ENCODE measurements around the gene RTN4RL1.

Gene RTN4RL1

DNA sequence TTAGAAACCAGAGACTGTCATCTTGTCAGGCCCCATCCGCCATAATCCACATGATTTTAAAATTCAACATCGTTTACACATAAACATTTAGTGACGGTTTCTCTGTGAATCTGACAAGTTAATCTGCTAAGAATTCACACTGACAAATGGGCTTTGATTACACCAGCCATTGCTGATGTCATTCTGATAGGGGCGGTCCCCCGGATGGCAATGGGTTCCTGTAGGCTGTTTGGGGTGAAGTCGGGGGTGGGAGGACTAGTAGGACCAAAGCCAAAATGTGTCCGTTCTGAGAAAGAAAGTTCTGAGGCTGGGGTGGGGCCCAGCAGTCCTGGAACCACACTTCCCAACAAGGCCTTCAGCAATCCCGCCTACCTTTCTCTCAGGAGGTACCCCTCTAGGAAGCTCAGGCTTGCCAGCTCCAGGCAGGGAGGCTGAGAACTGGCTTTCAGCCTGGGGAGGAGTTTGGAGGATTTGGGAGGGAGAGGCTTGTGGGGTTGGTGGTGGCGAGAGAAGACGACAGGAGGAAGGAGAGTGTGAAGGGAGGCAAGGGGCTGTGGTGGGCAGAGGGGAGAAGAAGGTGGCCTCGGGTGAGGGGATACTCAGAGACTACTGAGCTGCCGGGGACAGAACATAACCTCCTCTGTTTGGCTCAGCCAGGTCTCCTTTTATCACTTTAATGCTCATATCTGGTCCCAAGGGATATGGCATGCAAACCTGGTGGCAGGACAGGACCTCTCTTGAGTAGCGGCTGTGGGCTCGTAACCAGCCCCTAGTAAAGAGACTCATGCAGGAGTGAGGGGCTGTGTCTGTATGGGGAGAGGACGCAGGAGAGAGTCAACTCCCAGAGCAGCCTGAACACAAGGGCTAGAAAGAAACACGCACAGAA, 38.4 kb upstream of the RTN4RL1 start:
- FAIRE-seq: no peak
- no peak for DNase-seq (ENCODE audit: insufficient read length, low spot score)
- TF ChIP-seq POLR2A (IDR thresholded peaks at IDR 0.05; ENCODE audit: low read depth, low read length): no peak

DNA sequence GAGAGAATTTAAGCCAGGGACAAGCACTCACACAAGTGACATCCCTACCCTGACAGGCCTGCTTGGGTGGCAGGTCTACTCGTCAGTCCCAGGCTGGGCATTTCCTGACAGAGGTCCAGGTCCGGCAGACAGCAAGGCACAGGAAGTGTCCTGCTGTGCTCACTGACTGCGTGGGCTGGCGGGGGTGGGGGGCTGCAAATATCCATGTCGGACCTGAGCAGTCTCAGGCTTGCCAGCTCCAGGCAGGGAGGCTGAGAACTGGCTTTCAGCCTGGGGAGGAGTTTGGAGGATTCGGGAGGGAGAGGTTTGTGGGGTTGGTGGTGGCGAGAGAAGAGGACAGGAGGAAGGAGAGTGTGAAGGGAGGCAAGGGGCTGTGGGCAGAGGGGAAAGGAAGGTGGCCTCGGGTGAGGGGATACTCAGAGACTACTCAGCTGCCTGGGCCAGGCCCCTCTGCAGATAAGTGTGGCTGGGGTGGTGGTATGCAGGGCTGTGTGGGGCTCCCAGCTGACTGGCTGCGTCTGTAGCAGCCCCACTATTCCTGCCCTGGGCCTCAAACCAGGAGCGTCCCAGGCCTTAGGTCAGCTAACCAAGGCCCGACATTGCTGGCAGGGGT, 37.5 kb upstream of the RTN4RL1 start:
- FAIRE-seq (no peak), DNase-seq (ENCODE audit: insufficient read length, low spot score) (no peak)
- TF ChIP-seq POLR2A (IDR thresholded peaks at IDR 0.05; ENCODE audit: low read depth, low read length): no peak

DNA sequence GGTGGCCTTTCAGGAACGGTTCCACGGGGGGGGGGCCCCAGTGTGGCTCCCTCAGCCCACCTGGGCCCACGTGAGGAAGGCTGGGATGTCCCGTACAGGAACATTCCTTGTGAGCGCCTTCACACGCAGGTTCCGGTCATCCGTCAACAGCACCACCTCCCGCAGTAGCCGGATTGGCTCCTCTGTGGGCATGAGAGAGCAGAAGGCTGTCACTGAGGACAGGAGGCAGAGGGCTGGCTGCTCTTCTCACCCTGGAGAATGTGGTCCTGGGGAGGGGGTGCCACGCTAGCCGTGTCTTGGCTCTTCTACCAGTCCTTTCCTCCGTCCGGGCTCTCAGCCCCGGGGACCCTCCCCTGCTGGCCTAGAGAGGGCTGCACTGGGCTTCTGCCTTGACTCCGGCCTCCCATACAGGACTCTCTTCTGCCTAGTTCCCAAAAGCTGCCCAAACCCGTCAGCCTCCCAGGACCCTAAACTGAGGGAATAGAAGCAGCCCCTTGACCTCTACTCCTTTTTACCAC, 36.4 kb upstream of the RTN4RL1 start:
- DNase-seq (ENCODE audit: insufficient read length, low spot score) (no peak), FAIRE-seq (no peak)
- no peak for TF ChIP-seq POLR2A (IDR thresholded peaks at IDR 0.05; ENCODE audit: low read depth, low read length)

DNA sequence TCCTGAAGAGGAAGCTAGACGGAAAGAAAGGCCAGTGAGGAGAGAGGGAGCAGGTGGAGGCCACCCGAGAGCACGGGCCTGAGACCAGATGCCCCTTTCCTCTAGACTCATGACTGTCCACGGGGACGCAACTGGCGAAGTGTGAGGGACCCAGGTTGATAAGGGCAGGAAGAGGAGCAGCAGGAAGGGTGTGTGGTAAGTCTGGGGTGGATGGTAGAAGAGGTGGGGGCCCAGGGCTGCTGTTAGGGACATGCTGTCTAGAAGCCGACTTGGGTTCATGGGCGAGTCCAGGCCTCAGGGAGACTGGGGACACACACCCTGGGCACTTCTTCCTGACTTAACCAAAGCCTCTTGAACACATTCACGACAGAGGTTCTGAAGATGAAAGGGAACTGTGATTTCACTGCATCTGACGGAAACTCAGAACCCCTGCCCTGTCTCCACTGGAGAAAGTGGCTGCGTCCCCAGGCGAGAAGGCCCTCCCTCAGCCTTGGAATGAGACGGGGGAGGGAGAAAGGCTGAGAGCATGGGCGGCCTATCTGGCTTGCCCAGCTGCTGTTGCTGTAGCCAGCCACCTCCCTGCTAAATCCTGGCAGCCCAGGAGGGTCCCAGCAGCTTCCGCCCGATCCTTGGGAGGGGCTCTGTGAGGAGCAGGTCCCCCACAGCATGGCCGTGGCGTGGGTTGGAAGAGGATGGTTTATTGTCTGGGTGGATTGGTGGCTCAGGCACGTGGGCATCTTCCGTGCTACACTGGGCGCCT, 35.7 kb upstream of the RTN4RL1 start:
- DNase-seq (ENCODE audit: insufficient read length, low spot score) (no peak), FAIRE-seq (no peak)
- TF ChIP-seq POLR2A (IDR thresholded peaks at IDR 0.05; ENCODE audit: low read depth, low read length): no peak

DNA sequence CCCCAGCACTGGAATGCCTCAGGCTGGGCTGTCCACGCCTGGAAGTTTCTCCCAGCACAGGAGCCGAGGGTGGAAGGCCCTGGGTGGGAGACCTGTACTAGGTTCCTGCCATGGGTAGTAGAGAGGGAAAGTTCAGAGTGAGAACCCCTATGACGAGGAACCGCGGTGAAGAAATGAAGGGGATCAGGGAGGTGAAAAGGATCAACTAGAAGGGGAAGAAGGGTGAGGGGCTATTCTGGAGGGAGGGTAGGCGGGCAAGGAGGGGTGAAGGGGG, 35.2 kb upstream of the RTN4RL1 start:
- TF ChIP-seq POLR2A (IDR thresholded peaks at IDR 0.05; ENCODE audit: low read depth, low read length): no peak
- FAIRE-seq (no peak), DNase-seq (ENCODE audit: insufficient read length, low spot score) (no peak)

DNA sequence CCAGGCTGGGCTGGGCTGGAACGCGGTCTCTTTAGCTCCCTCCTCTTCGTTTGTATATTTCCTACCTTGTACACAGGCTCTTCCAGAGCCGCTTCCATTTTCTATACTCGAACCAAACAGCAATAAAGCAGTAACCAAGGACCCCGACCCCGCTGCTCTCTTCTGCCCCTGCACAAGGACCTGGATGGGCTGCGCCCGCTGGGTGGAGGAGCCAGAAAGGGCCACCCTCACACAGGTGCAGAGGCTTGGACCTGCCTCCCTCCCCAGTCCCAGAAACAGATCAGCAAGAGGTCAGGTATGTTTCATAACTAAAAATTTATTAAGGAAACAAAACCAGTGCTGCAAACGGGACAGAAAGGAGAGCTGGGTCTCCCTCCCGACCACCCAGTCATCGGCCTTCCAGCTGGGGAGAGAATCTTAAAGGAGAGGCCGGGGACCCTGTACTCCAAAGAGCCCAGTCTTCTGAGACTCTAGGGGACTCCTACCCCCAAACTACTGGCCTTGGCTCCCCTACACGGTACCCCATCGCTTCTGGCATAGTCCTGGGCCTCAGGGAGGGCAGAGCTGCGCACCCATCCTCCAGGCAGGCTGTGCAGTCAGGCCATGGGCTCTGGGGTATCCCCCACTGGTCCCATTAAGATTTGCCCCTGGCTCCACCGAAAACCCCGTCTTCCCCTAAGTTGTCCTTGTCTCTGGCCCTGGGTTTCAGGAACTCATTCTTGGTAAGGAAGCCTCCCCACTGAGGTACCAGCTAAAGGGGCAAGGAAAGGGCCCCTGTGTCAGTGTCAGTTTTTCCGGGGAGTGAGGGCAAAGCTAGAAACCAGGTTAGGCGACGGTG, 34.6 kb upstream of the RTN4RL1 start:
- no peak for DNase-seq (ENCODE audit: insufficient read length, low spot score)
- TF ChIP-seq POLR2A (IDR thresholded peaks at IDR 0.05; ENCODE audit: low read depth, low read length): no peak
- FAIRE-seq: no peak

DNA sequence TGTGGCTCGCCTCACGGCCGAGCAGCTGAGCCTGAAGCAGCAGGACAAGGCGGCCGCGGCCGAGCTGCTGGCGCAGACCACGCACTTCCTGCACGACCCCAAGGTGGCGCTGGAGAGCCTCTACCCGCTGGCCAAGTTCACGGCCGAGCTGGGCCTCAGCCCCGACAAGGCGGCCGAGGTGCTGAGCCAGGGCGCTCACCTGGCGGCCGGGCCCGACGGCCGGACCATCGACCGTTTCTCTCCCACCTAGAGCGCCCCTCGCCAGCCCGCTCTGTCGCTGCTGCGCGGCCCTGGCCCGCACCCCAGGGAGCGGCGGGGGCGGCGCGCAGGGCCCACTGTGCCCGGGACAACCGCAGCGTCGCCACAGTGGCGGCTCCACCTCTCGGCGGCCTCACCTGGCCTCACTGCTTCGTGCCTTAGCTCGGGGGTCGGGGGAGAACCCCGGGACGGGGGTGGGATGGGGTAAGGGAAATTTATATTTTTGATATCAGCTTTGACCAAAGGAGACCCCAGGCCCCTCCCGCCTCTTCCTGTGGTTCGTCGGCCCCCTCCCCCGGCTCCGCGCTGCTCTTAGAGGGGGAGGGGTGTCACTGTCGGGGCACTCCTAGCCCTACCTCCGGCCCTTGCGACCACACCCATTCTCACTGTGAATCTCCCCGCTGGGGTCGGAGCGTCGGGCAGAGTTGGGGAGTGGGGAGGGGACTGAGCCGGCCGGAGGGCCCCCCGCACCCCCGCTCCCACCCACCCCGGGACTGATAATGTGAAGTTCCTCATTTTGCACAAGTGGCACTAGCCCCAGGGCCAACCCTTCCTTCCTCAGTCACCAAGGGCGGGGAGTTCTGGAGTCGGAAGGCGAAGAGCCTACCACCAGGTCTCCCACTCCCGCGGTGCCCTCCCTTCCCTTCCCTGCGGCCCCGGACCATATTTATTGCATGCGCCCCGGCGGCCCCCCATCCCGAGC, 33.7 kb upstream of the RTN4RL1 start:
- FAIRE-seq (no peak), DNase-seq (ENCODE audit: insufficient read length, low spot score) (peak; percentile 68)
- no peak for TF ChIP-seq POLR2A (IDR thresholded peaks at IDR 0.05; ENCODE audit: low read depth, low read length)

DNA sequence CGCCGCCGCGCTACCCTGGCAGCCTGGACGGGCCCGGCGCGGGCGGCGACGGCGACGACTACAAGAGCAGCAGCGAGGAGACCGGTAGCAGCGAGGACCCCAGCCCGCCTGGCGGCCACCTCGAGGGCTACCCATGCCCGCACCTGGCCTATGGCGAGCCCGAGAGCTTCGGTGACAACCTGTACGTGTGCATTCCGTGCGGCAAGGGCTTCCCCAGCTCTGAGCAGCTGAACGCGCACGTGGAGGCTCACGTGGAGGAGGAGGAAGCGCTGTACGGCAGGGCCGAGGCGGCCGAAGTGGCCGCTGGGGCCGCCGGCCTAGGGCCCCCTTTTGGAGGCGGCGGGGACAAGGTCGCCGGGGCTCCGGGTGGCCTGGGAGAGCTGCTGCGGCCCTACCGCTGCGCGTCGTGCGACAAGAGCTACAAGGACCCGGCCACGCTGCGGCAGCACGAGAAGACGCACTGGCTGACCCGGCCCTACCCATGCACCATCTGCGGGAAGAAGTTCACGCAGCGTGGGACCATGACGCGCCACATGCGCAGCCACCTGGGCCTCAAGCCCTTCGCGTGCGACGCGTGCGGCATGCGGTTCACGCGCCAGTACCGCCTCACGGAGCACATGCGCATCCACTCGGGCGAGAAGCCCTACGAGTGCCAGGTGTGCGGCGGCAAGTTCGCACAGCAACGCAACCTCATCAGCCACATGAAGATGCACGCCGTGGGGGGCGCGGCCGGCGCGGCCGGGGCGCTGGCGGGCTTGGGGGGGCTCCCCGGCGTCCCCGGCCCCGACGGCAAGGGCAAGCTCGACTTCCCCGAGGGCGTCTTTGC, 32.8 kb upstream of the RTN4RL1 start:
- DNase-seq (ENCODE audit: insufficient read length, low spot score): no peak

DNA sequence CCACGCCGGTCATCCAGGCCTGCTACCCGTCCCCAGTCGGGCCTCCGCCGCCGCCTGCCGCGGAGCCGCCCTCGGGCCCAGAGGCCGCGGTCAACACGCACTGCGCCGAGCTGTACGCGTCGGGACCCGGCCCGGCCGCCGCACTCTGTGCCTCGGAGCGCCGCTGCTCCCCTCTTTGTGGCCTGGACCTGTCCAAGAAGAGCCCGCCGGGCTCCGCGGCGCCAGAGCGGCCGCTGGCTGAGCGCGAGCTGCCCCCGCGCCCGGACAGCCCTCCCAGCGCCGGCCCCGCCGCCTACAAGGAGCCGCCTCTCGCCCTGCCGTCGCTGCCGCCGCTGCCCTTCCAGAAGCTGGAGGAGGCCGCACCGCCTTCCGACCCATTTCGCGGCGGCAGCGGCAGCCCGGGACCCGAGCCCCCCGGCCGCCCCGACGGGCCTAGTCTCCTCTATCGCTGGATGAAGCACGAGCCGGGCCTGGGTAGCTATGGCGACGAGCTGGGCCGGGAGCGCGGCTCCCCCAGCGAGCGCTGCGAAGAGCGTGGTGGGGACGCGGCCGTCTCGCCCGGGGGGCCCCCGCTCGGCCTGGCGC, 32.1 kb upstream of the RTN4RL1 start:
- FAIRE-seq (no peak), DNase-seq (ENCODE audit: insufficient read length, low spot score) (no peak)
- TF ChIP-seq POLR2A (IDR thresholded peaks at IDR 0.05; ENCODE audit: low read depth, low read length): no peak

More for the DNA sequence above, 32.8 kb upstream of the RTN4RL1 start:
- TF ChIP-seq POLR2A (IDR thresholded peaks at IDR 0.05; ENCODE audit: low read depth, low read length): no peak
- FAIRE-seq: no peak

DNA sequence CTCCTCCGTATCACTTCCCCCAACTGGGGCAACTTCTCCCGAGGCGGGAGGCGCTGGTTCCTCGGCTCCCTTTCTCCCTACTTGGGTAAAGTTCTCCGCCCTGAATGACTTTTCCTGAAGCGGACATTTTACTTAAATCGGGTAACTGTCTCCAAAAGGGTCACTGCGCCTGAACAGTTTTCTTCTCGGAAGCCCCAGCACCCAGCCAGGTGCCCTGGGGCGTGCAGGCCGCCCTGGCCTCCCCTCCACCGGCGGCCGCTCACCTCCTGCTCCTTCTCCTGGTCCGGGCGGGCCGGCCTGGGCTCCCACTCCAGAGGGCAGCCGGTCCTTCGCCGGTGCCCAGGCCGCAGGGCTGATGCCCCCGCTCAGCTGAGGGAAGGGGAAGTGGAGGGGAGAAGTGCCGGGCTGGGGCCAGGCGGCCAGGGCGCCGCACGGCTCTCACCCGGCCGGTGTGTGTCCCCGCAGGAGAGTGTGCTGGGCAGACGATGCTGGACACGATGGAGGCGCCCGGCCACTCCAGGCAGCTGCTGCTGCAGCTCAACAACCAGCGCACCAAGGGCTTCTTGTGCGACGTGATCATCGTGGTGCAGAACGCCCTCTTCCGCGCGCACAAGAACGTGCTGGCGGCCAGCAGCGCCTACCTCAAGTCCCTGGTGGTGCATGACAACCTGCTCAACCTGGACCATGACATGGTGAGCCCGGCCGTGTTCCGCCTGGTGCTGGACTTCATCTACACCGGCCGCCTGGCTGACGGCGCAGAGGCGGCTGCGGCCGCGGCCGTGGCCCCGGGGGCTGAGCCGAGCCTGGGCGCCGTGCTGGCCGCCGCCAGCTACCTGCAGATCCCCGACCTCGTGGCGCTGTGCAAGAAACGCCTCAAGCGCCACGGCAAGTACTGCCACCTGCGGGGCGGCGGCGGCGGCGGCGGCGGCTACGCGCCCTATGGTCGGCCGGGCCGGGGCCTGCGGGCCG, 31.4 kb upstream of the RTN4RL1 start:
- FAIRE-seq (no peak), DNase-seq (ENCODE audit: insufficient read length, low spot score) (no peak)
- no peak for TF ChIP-seq POLR2A (IDR thresholded peaks at IDR 0.05; ENCODE audit: low read depth, low read length)
